HG02938 (cell line): ENCODE measurements around the gene KRTAP26-1.

Experiments used
- ATAC-seq: cut with Tn5 transposase; IDR thresholded peaks from one replicate; pipeline ENCODE4 v1.9.1; 2021; ENCODE audit warnings: mild to moderate bottlenecking, moderate library complexity; ENCODE audit not compliant: unreplicated experiment

KRTAP26-1 gene

GRCh38 chr21:30320215-30320614 is at the start of gene KRTAP26-1:
TSS of gene KRTAP26-1 (minus strand) at chr21:30320315. CDS start at chr21:30320035, 280 bp downstream.
- ATAC-seq = no peak

- ATAC-seq = no peak
Measured at GRCh38 chr21:30355906-30356305, 35.8 kb upstream of the KRTAP26-1 start.

- ATAC-seq = no peak
Measured at GRCh38 chr21:30354308-30355005, 34.3 kb upstream of the KRTAP26-1 start.

- no peak for ATAC-seq
Measured at GRCh38 chr21:30351534-30351933, 31.4 kb upstream of the KRTAP26-1 start.

- ATAC-seq = no peak
Measured at GRCh38 chr21:30349572-30349971, 29.5 kb upstream of the KRTAP26-1 start.

GRCh38 chr21:30348506-30348905 is 28.4 kb upstream of the KRTAP26-1 start, which contains the start of gene KRTAP23-1:
TSS of gene KRTAP23-1 (minus strand) at chr21:30348606. CDS start at chr21:30348606, 0 bp downstream.
- no peak for ATAC-seq

- ATAC-seq = no peak
Measured at GRCh38 chr21:30345014-30345413, 24.9 kb upstream of the KRTAP26-1 start.

- no peak for ATAC-seq
Measured at GRCh38 chr21:30340714-30341573, 20.8 kb upstream of the KRTAP26-1 start.

GRCh38 chr21:30338717-30339116 is 18.6 kb upstream of the KRTAP26-1 start:
- ATAC-seq = no peak

GRCh38 chr21:30337772-30338171 is 17.7 kb upstream of the KRTAP26-1 start:
- no peak for ATAC-seq

- ATAC-seq = no peak
Measured at GRCh38 chr21:30337276-30337744, 17.2 kb upstream of the KRTAP26-1 start, which contains the start of gene KRTAP27-1. TSS of gene KRTAP27-1 (minus strand) at chr21:30337694. CDS start at chr21:30337668, 26 bp downstream.

GRCh38 chr21:30336596-30336995 is 16.5 kb upstream of the KRTAP26-1 start:
- no peak for ATAC-seq

- ATAC-seq = no peak
Measured at GRCh38 chr21:30333736-30334135, 13.6 kb upstream of the KRTAP26-1 start.

- no peak for ATAC-seq
Measured at GRCh38 chr21:30332681-30333080, 12.6 kb upstream of the KRTAP26-1 start.

GRCh38 chr21:30329203-30329875 is 9.2 kb upstream of the KRTAP26-1 start:
- ATAC-seq = no peak

GRCh38 chr21:30326390-30326789 is 6.3 kb upstream of the KRTAP26-1 start:
- no peak for ATAC-seq

GRCh38 chr21:30315701-30316100 is 4.4 kb downstream of the KRTAP26-1 start:
- ATAC-seq = no peak

- no peak for ATAC-seq
Measured at GRCh38 chr21:30306884-30307283, 13.2 kb downstream of the KRTAP26-1 start.

- ATAC-seq = no peak
Measured at GRCh38 chr21:30305136-30305535, 15.0 kb downstream of the KRTAP26-1 start.

GRCh38 chr21:30289215-30289614 is 30.9 kb downstream of the KRTAP26-1 start, which contains the start of gene KRTAP25-1:
TSS of gene KRTAP25-1 (minus strand) at chr21:30289514. CDS start at chr21:30289490, 24 bp downstream.
- ATAC-seq = no peak

- no peak for ATAC-seq
Measured at GRCh38 chr21:30282850-30283249, 37.3 kb downstream of the KRTAP26-1 start, which contains the start of gene KRTAP24-1. TSS of gene KRTAP24-1 (minus strand) at chr21:30282950. CDS start at chr21:30282932, 18 bp downstream.
